MM.1S (cell line): Measurements from ENCODE around the gene SH3PXD2A.

Experiments used
- DNase-seq: peaks from one replicate; pipeline ENCODE4 v3.0.0-alpha.2; 2015
- H2AFZ ChIP-seq: fragments of 300-600 bp; sonication (generic); 2 replicates; pipeline ENCODE4 v1.6.0; 2016; ENCODE audit warnings: antibody characterized with exemption, low read length
- H3F3A ChIP-seq: fragments of 300-600 bp; sonication (generic); 2 replicates; pipeline ENCODE4 v1.6.1; 2016; ENCODE audit warnings: mild to moderate bottlenecking, antibody characterized with exemption, low read length, moderate library complexity, mixed read lengths; ENCODE audit not compliant: insufficient read depth
- H3K27ac ChIP-seq: fragments of 300-600 bp; sonication (generic); 2 replicates; pipeline ENCODE4 v1.5.1; 2016; ENCODE audit warnings: mild to moderate bottlenecking, low read length
- H3K27me3 ChIP-seq: fragments of 300-600 bp; sonication (generic); replicated peaks from 2 replicates; pipeline ENCODE4 v1.6.0; 2016; ENCODE audit warnings: low read length; ENCODE audit not compliant: insufficient read depth
- H3K36me3 ChIP-seq: fragments of 300-600 bp; sonication (generic); replicated peaks from 2 replicates; pipeline ENCODE4 v1.6.1; 2016; ENCODE audit warnings: mild to moderate bottlenecking, low read length, mixed read lengths; ENCODE audit not compliant: insufficient read depth
- H3K4me1 ChIP-seq: fragments of 300-600 bp; sonication (generic); 2 replicates; pipeline ENCODE4 v1.6.1; 2016; ENCODE audit warnings: low read length, mixed read lengths
- H3K4me2 ChIP-seq: fragments of 300-600 bp; sonication (generic); 2 replicates; pipeline ENCODE4 v1.6.0; 2016; ENCODE audit warnings: low read depth, low read length
- H3K4me3 ChIP-seq: fragments of 300-600 bp; sonication (generic); 2 replicates; pipeline ENCODE4 v1.5.1; 2016; ENCODE audit warnings: low read length, mixed read lengths
- H3K79me2 ChIP-seq: fragments of 300-600 bp; sonication (generic); 2 replicates; pipeline ENCODE4 v1.6.1; 2016; ENCODE audit warnings: mixed run types, low read length, mixed read lengths
- H3K9ac ChIP-seq: fragments of 300-600 bp; sonication (generic); 2 replicates; pipeline ENCODE4 v1.6.1; 2016; ENCODE audit warnings: low read length, mixed read lengths
- H3K9me2 ChIP-seq: fragments of 300-600 bp; sonication (generic); replicated peaks from 2 replicates; pipeline ENCODE4 v1.6.1; 2016; ENCODE audit warnings: mild to moderate bottlenecking, low read length, mixed read lengths; ENCODE audit not compliant: insufficient read depth
- H3K9me3 ChIP-seq: fragments of 300-600 bp; sonication (generic); replicated peaks from 2 replicates; pipeline ENCODE4 v1.6.1; 2016; ENCODE audit warnings: mild to moderate bottlenecking, low read length, mixed read lengths; ENCODE audit not compliant: insufficient read depth
- H4K20me1 ChIP-seq: fragments of 300-600 bp; sonication (generic); 2 replicates; pipeline ENCODE4 v1.6.1; 2016; ENCODE audit warnings: mild to moderate bottlenecking, low read length, moderate library complexity, mixed read lengths; ENCODE audit not compliant: insufficient read depth
- EZH2 ChIP-seq: fragments of 300-600 bp; sonication (generic); optimal IDR thresholded peaks from 2 replicates; pipeline ENCODE3; 2017; ENCODE audit warnings: low read depth, mild to moderate bottlenecking, antibody characterized with exemption, low read length, mixed read lengths
- EZH2phosphoT487 ChIP-seq: fragments of 300-600 bp; sonication (generic); IDR thresholded peaks from 2 replicates; pipeline ENCODE4 v1.6.1; 2018; ENCODE audit warnings: antibody characterized with exemption, low read length
- TF ChIP-seq, protein P1 (sequence below): fragments of 300-600 bp; sonication (generic); IDR thresholded peaks from 2 replicates; pipeline ENCODE4 v1.5.1; 2016; ENCODE audit warnings: antibody characterized with exemption, low read length, mixed read lengths

The SH3PXD2A gene

DNA sequence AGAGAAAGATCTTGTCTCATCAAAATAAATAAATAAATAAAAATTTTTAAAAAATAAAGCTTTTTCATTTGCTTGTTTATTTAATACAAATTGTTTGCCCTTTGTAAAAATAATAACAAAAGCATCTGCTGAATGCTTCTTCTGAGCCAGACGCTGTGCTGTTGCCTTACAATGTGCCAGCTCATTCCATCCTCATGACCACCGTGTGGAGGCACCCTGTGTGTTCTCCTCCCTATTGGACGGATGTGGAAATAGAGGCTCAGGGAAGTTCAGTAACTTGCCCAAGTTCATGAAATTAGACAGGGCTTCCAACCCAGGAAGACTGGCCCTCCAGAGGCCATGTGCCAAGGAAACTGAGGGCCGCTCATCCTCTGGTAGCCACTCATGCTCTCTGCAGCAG, 120.6 kb downstream of the SH3PXD2A start:
- Histone ChIP-seq H3K27me3 (no peaks in the 10 kb centered on the region), H3K4me1 (no peaks in the 10 kb centered on the region), H3K79me2 (no peaks in the 10 kb centered on the region), H2AFZ (no peak overlapping the region), H3K4me3 (no peak overlapping the region), H3K4me2 (no peak overlapping the region), H4K20me1 (no peaks in the 10 kb centered on the region), H3F3A (no peaks in the 10 kb centered on the region), H3K9me3 (no peaks in the 10 kb centered on the region), H3K9ac (no peak overlapping the region), H3K9me2 (no peaks in the 10 kb centered on the region), H3K27ac (no peak overlapping the region), H3K36me3 (no peaks in the 10 kb centered on the region)
- DNase-seq, result no peak
- TF ChIP-seq EZH2, result no peak
- TF ChIP-seq, protein P1, sequence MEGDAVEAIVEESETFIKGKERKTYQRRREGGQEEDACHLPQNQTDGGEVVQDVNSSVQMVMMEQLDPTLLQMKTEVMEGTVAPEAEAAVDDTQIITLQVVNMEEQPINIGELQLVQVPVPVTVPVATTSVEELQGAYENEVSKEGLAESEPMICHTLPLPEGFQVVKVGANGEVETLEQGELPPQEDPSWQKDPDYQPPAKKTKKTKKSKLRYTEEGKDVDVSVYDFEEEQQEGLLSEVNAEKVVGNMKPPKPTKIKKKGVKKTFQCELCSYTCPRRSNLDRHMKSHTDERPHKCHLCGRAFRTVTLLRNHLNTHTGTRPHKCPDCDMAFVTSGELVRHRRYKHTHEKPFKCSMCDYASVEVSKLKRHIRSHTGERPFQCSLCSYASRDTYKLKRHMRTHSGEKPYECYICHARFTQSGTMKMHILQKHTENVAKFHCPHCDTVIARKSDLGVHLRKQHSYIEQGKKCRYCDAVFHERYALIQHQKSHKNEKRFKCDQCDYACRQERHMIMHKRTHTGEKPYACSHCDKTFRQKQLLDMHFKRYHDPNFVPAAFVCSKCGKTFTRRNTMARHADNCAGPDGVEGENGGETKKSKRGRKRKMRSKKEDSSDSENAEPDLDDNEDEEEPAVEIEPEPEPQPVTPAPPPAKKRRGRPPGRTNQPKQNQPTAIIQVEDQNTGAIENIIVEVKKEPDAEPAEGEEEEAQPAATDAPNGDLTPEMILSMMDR, result no peak
- TF ChIP-seq EZH2phosphoT487, result no peak

DNA sequence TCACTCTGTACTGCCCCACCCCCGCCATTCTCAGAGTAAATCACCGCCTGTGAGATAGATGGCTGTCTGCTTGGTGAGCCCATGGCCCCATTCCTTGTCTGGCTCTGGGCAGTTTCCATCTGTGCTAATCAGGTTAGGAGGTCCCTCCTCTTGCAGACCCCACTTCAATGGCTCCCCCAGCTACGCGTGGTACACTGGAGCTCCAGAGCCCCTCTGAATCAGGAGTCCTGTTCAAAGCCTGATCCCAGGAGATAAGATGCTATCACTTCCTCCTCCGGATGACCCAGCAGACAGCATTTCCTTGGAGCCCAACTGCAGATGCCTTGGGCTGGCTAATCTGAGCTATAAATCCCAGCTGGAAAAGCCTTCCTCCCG, 122.3 kb downstream of the SH3PXD2A start:
- H3K27ac ChIP-seq, result no peak overlapping the region
- H3K9me3 ChIP-seq, result no peaks in the 10 kb centered on the region
- no peaks in the 10 kb centered on the region for H3K36me3 ChIP-seq
- H3K9ac ChIP-seq, result no peak overlapping the region
- no peaks in the 10 kb centered on the region for H3K27me3 ChIP-seq
- no peaks in the 10 kb centered on the region for H3K9me2 ChIP-seq
- H3K4me2 ChIP-seq, result no peak overlapping the region
- DNase-seq, result no peak
- no peaks in the 10 kb centered on the region for H4K20me1 ChIP-seq
- no peaks in the 10 kb centered on the region for H3K4me1 ChIP-seq
- H3F3A ChIP-seq, result no peaks in the 10 kb centered on the region
- H3K4me3 ChIP-seq, result no peak overlapping the region
- TF ChIP-seq, protein P1, result no peak
- TF ChIP-seq EZH2 (no peak), EZH2phosphoT487 (no peak)
- no peaks in the 10 kb centered on the region for H3K79me2 ChIP-seq
- no peak overlapping the region for H2AFZ ChIP-seq

DNA sequence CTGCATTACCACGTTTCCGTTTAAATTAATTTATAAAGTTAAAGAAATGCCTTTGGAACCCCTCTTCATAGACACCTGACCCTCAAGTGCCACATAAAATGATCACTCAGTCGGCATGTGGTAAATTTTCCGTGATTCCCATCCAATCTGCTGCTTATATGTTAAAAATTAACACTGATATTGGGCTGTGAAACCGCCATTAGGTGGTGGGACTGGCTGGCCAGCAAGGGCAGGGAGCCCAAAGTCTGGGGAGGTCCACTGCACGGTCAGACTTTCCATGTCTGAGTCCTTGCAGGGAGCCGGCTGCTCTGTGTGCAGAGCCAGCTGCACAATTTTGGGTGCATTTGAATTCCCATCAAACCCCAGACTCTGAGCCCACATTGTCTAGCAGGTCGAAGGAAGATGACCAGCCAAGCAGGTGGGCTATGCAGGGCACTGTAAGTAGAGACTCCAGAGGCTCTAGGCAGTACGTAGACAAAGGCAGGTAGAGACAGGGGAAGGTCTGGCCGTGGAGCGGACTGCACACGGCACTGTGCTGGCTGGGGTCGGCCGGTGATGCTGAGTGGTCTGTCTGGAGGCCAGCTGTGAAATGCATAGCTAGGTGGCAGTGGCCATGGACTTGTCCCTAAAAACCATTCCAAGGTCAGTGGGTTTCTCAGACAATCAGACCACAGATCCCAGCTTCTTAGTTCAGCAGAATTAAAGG, 122.9 kb downstream of the SH3PXD2A start:
- Histone ChIP-seq H3K4me3 (no peak overlapping the region), H3K9me2 (no peaks in the 10 kb centered on the region), H3K9ac (no peak overlapping the region), H3K4me1 (no peaks in the 10 kb centered on the region), H3K79me2 (no peaks in the 10 kb centered on the region), H2AFZ (no peak overlapping the region), H3K9me3 (no peaks in the 10 kb centered on the region), H3K4me2 (no peak overlapping the region), H3K36me3 (no peaks in the 10 kb centered on the region), H3K27ac (no peak overlapping the region), H4K20me1 (no peaks in the 10 kb centered on the region), H3F3A (no peaks in the 10 kb centered on the region), H3K27me3 (no peaks in the 10 kb centered on the region)
- no peak for TF ChIP-seq EZH2phosphoT487
- TF ChIP-seq, protein P1, result no peak
- TF ChIP-seq EZH2, result no peak
- DNase-seq, result no peak
